Thoracic aorta (tissue), 2 donors: Measurements from ENCODE around the gene HS1BP3. TPM values are rescaled to one million over a fixed set of nuclear protein-coding genes. Genes with fewer than 3 reads are reported as not detected.

ENCODE experiments used
- ATAC-seq: fragments of 150-250 bp; one replicate; pipeline ENCODE4 v1.8.0; 2017; ENCODE audit warnings: low read depth; ENCODE audit not compliant: insufficient number of reproducible peaks, low FRiP score
- DNase-seq: peaks from one replicate; pipeline ENCODE4 v3.0.0-alpha.2; 2020; ENCODE audit warnings: low spot score
- H3K27ac ChIP-seq, 2 donors: fragments of 200-600 bp; sonication (generic); 1 replicate in 1 of 2; 2 replicates in 1 of 2; pipeline ENCODE4 v1.5.1; 2016; ENCODE audit warnings: mild to moderate bottlenecking in 2 of 2, moderate library complexity in 2 of 2
- H3K27me3 ChIP-seq: fragments of 200-600 bp; sonication (generic); replicated peaks from 2 replicates; pipeline ENCODE4 v1.6.0; 2016; ENCODE audit warnings: mild to moderate bottlenecking; ENCODE audit not compliant: insufficient read depth
- H3K36me3 ChIP-seq: fragments of 200-600 bp; sonication (generic); one replicate; pipeline ENCODE4 v1.5.1; 2016
- H3K4me1 ChIP-seq, 2 donors: fragments of 200-600 bp; sonication (generic); 1 replicate in 1 of 2; 2 replicates in 1 of 2; pipeline versions ENCODE4 v1.5.1 to v1.6.0; 2016; ENCODE audit warnings: low read depth in 2 of 2, mild to moderate bottlenecking in 1 of 2; ENCODE audit not compliant: control insufficient read depth in 1 of 2
- H3K4me3 ChIP-seq: fragments of 200-600 bp; sonication (generic); 2 replicates; pipeline ENCODE4 v1.5.1; 2016; ENCODE audit warnings: mild to moderate bottlenecking
- H3K9me3 ChIP-seq: fragments of 200-600 bp; sonication (generic); 2 replicates; pipeline ENCODE4 v1.5.1; 2016
- CTCF ChIP-seq: fragments of 200-600 bp; sonication (generic); IDR thresholded peaks from one replicate; pipeline ENCODE4 v1.5.1; 2019; ENCODE audit warnings: antibody characterized with exemption
- total RNA-seq, 2 donors: library from RNA; depleted of rRNA; stranded (reverse); fragments of >200 nt; gene quantifications; one replicate each; pipeline versions ENCODE4 v1.1.0 to v1.2.3, GENCODE V29; 2016

The HS1BP3 gene
- total RNA-seq, 2 donors from 2014 or later = 40.7 to 65.8 TPM

DNA sequence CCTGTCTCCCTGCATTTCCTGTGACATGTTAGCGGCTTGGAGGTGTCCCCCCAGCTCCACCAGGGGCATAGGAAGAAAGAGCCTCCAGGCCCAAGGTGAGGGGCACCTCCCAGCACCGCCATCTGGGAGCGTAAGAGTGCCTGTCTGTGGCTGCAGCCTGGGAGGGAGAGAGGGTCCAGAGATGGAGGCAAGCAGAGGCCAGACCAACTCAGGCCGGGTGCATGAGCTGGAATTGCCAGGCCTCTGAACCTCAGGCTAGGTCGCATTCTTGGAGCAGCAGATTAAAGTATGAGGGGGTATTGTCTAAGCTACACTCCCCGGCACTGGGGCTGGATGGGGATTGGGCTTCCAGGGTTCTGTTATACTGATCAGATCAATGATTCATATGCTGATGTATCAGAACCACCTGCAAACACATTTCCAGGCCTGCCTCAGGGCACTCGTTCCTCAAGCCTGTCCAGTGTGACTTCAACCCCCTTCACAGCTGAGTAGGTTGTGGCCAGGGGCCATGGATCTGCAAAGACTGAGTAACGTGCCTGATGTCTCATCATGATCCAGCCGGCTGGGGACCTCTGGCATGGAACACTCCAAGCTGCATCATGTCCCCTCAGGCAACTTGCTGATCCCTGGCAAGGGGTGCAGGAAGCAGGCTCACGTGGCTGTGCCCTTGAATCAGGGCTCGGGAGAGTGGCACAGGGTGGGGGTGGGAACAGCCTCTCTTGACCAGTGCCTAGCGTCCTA is 73.2 kb downstream of the HS1BP3 start:
- ATAC-seq (no peak), DNase-seq (no peak)
- H3K4me3 ChIP-seq = no peak overlapping the region
- peaks cover 18 to 40% of the 10 kb centered on the region in 2 donors for H3K4me1 ChIP-seq
- no peaks in the 10 kb centered on the region for H3K27me3 ChIP-seq
- no peaks in the 10 kb centered on the region for H3K36me3 ChIP-seq
- no peak for TF ChIP-seq CTCF
- H3K27ac ChIP-seq = peak overlapping the region; percentile 89
- no peaks in the 10 kb centered on the region for H3K9me3 ChIP-seq

DNA sequence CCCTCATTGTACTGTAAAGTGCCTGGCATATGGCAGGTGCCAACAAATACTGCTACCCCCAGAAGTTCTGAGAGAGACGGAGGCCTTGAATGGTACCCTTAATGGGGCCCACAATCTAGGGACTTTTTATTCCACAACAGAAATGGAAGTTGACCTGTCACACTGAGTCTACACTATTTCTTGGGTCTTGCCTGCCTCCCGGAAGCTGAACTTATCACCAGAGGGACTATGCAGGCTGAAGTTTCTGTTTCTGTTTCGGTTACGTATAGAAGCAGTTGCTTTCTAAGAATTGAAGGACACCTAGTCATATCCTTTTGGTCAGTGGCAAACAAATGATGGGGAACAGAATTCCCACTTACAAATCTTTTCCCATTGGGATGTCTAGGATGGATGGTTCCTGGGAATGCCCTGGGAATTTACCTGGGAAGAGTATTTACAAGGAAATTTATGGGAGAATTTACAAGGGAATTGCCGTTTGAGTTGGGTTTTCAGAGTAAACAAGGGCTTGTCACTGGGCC is 74.2 kb downstream of the HS1BP3 start:
- H3K27ac ChIP-seq = no peak overlapping the region

GRCh38 chr2:20575935-20576597 is 74.8 kb downstream of the HS1BP3 start:
- H3K4me3 ChIP-seq = no peak overlapping the region
- H3K4me1 ChIP-seq = peaks cover 18 to 38% of the 10 kb centered on the region in 2 donors
- no peaks in the 10 kb centered on the region for H3K9me3 ChIP-seq
- H3K27me3 ChIP-seq = no peaks in the 10 kb centered on the region
- no peaks in the 10 kb centered on the region for H3K36me3 ChIP-seq
- DNase-seq (no peak), ATAC-seq (no peak)
- no peak for TF ChIP-seq CTCF
- H3K27ac ChIP-seq = no peak overlapping the region

More for the DNA sequence above, 74.2 kb downstream of the HS1BP3 start:
- DNase-seq (no peak), ATAC-seq (no peak)
- H3K9me3 ChIP-seq = no peaks in the 10 kb centered on the region
- H3K27me3 ChIP-seq = no peaks in the 10 kb centered on the region
- no peaks in the 10 kb centered on the region for H3K36me3 ChIP-seq
- no peak for TF ChIP-seq CTCF
- peaks cover 18 to 40% of the 10 kb centered on the region in 2 donors for H3K4me1 ChIP-seq
- H3K4me3 ChIP-seq = peak overlapping the region; percentile 17

DNA sequence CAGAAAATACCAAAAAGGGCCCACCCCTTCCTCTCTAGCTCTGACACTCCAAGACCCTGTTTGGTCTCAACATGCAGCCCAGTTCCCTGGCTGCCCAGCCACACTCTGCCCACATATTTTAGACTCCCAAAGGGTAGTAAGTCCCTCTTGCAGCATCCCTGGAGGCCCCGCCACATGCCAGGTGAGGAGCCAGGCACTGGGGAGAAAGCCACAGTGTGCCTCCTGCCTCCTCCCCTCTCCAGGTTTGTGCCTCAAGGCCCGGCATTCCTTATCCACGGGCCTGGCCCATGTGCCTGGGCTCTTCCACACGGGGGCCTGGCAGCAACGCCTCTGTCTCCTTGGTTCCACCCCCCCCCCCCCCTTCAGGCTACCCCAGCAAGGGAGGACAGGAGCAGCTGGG is 75.5 kb downstream of the HS1BP3 start:
- Histone ChIP-seq H3K27ac (no peak overlapping the region), H3K4me1 (peaks cover 17 to 31% of the 10 kb centered on the region in 2 donors), H3K9me3 (no peaks in the 10 kb centered on the region), H3K27me3 (no peaks in the 10 kb centered on the region), H3K36me3 (no peaks in the 10 kb centered on the region), H3K4me3 (no peak overlapping the region)
- ATAC-seq (no peak), DNase-seq (no peak)
- no peak for TF ChIP-seq CTCF

- H3K9me3 ChIP-seq = no peaks in the 10 kb centered on the region
- no peaks in the 10 kb centered on the region for H3K36me3 ChIP-seq
- no peak for TF ChIP-seq CTCF
- no peak overlapping the region for H3K4me3 ChIP-seq
- H3K4me1 ChIP-seq = peaks cover 12 to 27% of the 10 kb centered on the region in 2 donors
- H3K27ac ChIP-seq = no peak overlapping the region
- ATAC-seq = no peak
- no peaks in the 10 kb centered on the region for H3K27me3 ChIP-seq
- DNase-seq = no peak
These were observed 76.0 kb downstream of the HS1BP3 start for GRCh38 chr2:20574930-20575329.
